Diencephalon (tissue), 1 donor: Measurements from ENCODE around the gene PNLIPRP3. TPM values are rescaled to one million over a fixed set of nuclear protein-coding genes. Genes with fewer than 3 reads are reported as not detected.

Experiments used
- small RNA-seq: library from RNA; depleted of rRNA; stranded (forward); fragments of <200 nt; gene quantifications from one replicate; pipeline ENCODE3, GENCODE V24; 2014
- total RNA-seq: library from RNA; depleted of rRNA; stranded (reverse); fragments of >200 nt; gene quantifications from one replicate; pipeline ENCODE4 v1.2.3, GENCODE V29; 2014

PNLIPRP3 gene
- not detected for total RNA-seq

GRCh38 chr10:116427671-116428070 lies at the start of gene PNLIPRP3:
TSS of gene PNLIPRP3 (plus strand) at chr10:116427847. CDS start at chr10:116428013, 166 bp downstream.

Small RNAs within 50 kb of the gene (small RNA-seq; reads per million reads assigned to genes)
- not detected for gene SNRPGP6

Other genes with a start within 250 kb of the PNLIPRP3 start
- 42.7 TPM for gene GFRA1, start 154.6 kb upstream of the PNLIPRP3 start, total RNA-seq
- not detected for gene CCDC172, start 103.4 kb upstream of the PNLIPRP3 start, total RNA-seq
- not detected for gene PNLIP, start 118.1 kb downstream of the PNLIPRP3 start, total RNA-seq
- gene PNLIPRP1, start 163.1 kb downstream of the PNLIPRP3 start, total RNA-seq = not detected
- not detected for gene PNLIPRP2, start 193.1 kb downstream of the PNLIPRP3 start, total RNA-seq